Transverse colon (tissue), 3 donors: Measurements from ENCODE around the gene MAL.

Source experiments
- EP300 ChIP-seq: sonication (generic); formaldehyde crosslinking; IDR thresholded peaks from one replicate; pipeline ENCODE4 v1.6.1; 2017; ENCODE audit warnings: antibody characterized with exemption, low read depth
- POLR2A ChIP-seq: fragments of 450-650 bp; IDR thresholded peaks from one replicate; pipeline ENCODE4 v1.6.1; 2016; ENCODE audit warnings: antibody characterized with exemption, mild to moderate bottlenecking, moderate library complexity
- TF ChIP-seq, protein P1 (sequence below), 5 experiments: fragments of 200-600 bp in 3 of 5; fragments of 450-650 bp in 2 of 5; sonication (generic) in 3 of 5; IDR thresholded peaks; 1 replicate in 2 of 5; 2 replicates in 3 of 5; pipeline ENCODE4 v1.5.1; 2016 to 2017; ENCODE audit warnings: antibody characterized with exemption in 5 of 5, inconsistent platforms in 3 of 5, mild to moderate bottlenecking in 2 of 5, moderate library complexity in 1 of 5

GRCh38 chr2:95068256-95068655, 42.7 kb downstream of the MAL start:
- TF ChIP-seq, protein P1, sequence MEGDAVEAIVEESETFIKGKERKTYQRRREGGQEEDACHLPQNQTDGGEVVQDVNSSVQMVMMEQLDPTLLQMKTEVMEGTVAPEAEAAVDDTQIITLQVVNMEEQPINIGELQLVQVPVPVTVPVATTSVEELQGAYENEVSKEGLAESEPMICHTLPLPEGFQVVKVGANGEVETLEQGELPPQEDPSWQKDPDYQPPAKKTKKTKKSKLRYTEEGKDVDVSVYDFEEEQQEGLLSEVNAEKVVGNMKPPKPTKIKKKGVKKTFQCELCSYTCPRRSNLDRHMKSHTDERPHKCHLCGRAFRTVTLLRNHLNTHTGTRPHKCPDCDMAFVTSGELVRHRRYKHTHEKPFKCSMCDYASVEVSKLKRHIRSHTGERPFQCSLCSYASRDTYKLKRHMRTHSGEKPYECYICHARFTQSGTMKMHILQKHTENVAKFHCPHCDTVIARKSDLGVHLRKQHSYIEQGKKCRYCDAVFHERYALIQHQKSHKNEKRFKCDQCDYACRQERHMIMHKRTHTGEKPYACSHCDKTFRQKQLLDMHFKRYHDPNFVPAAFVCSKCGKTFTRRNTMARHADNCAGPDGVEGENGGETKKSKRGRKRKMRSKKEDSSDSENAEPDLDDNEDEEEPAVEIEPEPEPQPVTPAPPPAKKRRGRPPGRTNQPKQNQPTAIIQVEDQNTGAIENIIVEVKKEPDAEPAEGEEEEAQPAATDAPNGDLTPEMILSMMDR (IDR thresholded peaks at IDR 0.05): no peak
- TF ChIP-seq EP300: no peak
- TF ChIP-seq POLR2A: no peak
